Inflammatory macrophage treated with lipopolysaccharide for 4 hours (primary cell): ENCODE data around the gene CCND2.

Experiments used
- DNase-seq: peaks from one replicate; pipeline ENCODE4 v3.0.0-alpha.2; 2020

Gene CCND2

GRCh38 chr12:4273652-4274395 is at the start of gene CCND2:
CCND2 (plus strand) TSS chr12:4273762; CDS start chr12:4274041, 279 bp downstream.
- peak; percentile 73 for DNase-seq

- DNase-seq = no peak
These were observed 49.2 kb upstream of the CCND2 start for GRCh38 chr12:4224206-4224889.

- DNase-seq = no peak
These were observed 48.0 kb upstream of the CCND2 start for GRCh38 chr12:4225571-4225970.

GRCh38 chr12:4227046-4227445 is 46.5 kb upstream of the CCND2 start:
- DNase-seq = no peak

- no peak for DNase-seq
These were observed 45.4 kb upstream of the CCND2 start for GRCh38 chr12:4228122-4228580.

- DNase-seq = no peak
These were observed 43.0 kb upstream of the CCND2 start for GRCh38 chr12:4230526-4230925.

- no peak for DNase-seq
These were observed 35.0 kb upstream of the CCND2 start for GRCh38 chr12:4238577-4238976.

- no peak for DNase-seq
These were observed 33.8 kb upstream of the CCND2 start for GRCh38 chr12:4239746-4240145.

GRCh38 chr12:4240161-4240783 is 33.3 kb upstream of the CCND2 start:
- peak; percentile 23 for DNase-seq

- DNase-seq = no peak
These were observed 32.6 kb upstream of the CCND2 start for GRCh38 chr12:4240981-4241380.

- DNase-seq = no peak
These were observed 32.0 kb upstream of the CCND2 start for GRCh38 chr12:4241592-4241991.

GRCh38 chr12:4242595-4242994 is 31.0 kb upstream of the CCND2 start:
- DNase-seq = no peak

GRCh38 chr12:4243091-4243490 is 30.5 kb upstream of the CCND2 start:
- DNase-seq = peak; percentile 13

GRCh38 chr12:4243491-4244100 is 30.0 kb upstream of the CCND2 start:
- peak; percentile 74 for DNase-seq

- no peak for DNase-seq
These were observed 28.7 kb upstream of the CCND2 start for GRCh38 chr12:4244868-4245267.

- no peak for DNase-seq
These were observed 28.1 kb upstream of the CCND2 start for GRCh38 chr12:4245446-4245845.

GRCh38 chr12:4246116-4246515 is 27.4 kb upstream of the CCND2 start:
- peak; percentile 59 for DNase-seq

GRCh38 chr12:4250691-4251090 is 22.9 kb upstream of the CCND2 start:
- no peak for DNase-seq

- DNase-seq = no peak
These were observed 22.2 kb upstream of the CCND2 start for GRCh38 chr12:4251216-4251891.

- no peak for DNase-seq
These were observed 21.6 kb upstream of the CCND2 start for GRCh38 chr12:4251967-4252366.

GRCh38 chr12:4252601-4253000 is 21.0 kb upstream of the CCND2 start:
- no peak for DNase-seq

- DNase-seq = no peak
These were observed 17.3 kb upstream of the CCND2 start for GRCh38 chr12:4256043-4256826.
